22Rv1 (cell line): Measurements from ENCODE around the gene LZTR1.

Source experiments
- CTCF ChIP-seq: fragments of 450-650 bp; IDR thresholded peaks from 2 replicates; pipeline ENCODE4 v1.5.1; 2017; ENCODE audit warnings: mild to moderate bottlenecking
- ZFX ChIP-seq: fragments of 450-650 bp; IDR thresholded peaks from 2 replicates; pipeline ENCODE4 v1.6.1; 2017; ENCODE audit warnings: antibody characterized with exemption, borderline replicate concordance

GRCh38 chr22:20957102-20957682, 24.9 kb upstream of the LZTR1 start:
- no peak for TF ChIP-seq CTCF
- TF ChIP-seq ZFX = no peak
